OCI-LY7 (cell line): ENCODE measurements around the gene MVD.

Experiments used
- EZH2phosphoT487 ChIP-seq: fragments of 200-600 bp; sonication (generic); IDR thresholded peaks from 2 replicates; pipeline ENCODE4 v1.6.1; 2018; ENCODE audit warnings: low read depth, borderline replicate concordance, mild to moderate bottlenecking, mixed run types, antibody characterized with exemption, low read length, moderate library complexity, mixed read lengths
- TF ChIP-seq, protein P1 (sequence below): fragments of 200-600 bp; sonication (generic); conservative IDR thresholded peaks from 2 replicates; pipeline ENCODE4 v1.5.1; 2014; ENCODE audit warnings: mild to moderate bottlenecking, antibody characterized with exemption, low read length, moderate library complexity, mixed read lengths

DNA sequence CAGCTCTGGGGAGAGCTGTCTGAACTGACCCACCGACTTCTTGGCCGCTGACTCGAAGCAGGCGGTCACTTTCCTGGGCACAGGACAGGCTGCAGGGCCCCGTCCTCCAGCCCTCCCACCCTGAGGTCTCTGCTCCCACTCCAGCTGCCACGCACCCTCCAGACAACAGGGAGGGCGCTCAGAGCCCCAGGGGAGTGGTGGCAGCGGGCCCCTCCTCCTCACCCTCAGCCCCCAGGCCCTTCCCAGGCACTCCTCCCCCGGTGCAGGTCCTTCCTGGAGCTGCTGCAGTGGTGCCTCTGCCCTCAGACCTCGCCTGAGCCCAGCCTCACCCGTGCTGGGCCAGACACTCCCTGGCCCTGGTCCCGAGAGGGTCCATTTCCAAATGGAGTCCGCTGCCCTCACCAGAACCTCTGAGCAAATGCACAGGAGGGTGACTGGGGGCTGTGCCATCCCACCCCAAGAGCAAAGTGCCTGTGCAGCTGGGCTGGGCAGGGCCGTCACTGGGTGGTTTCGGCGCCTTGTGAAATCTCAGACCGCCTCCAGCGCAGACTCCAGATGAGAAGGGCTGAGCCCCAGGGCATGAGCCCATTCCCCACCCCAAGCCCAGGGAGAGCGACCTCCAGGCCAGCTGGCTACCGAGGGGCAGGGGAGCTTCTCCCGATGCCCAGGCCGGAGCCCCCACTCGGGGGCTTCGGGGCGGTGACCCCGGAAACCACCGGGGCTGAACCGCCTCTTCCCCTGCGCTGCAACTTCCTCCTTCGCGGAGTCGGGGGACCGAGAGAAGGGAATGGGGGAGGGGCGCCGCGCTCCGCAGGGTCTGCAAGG, 12.8 kb downstream of the MVD start:
- TF ChIP-seq, protein P1, sequence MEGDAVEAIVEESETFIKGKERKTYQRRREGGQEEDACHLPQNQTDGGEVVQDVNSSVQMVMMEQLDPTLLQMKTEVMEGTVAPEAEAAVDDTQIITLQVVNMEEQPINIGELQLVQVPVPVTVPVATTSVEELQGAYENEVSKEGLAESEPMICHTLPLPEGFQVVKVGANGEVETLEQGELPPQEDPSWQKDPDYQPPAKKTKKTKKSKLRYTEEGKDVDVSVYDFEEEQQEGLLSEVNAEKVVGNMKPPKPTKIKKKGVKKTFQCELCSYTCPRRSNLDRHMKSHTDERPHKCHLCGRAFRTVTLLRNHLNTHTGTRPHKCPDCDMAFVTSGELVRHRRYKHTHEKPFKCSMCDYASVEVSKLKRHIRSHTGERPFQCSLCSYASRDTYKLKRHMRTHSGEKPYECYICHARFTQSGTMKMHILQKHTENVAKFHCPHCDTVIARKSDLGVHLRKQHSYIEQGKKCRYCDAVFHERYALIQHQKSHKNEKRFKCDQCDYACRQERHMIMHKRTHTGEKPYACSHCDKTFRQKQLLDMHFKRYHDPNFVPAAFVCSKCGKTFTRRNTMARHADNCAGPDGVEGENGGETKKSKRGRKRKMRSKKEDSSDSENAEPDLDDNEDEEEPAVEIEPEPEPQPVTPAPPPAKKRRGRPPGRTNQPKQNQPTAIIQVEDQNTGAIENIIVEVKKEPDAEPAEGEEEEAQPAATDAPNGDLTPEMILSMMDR = no peak
- TF ChIP-seq EZH2phosphoT487 = no peak
